K562 (cell line): Measurements from ENCODE around the gene FTSJ1. TPM values are rescaled to one million over a fixed set of nuclear protein-coding genes. Genes with fewer than 3 reads are reported as not detected.

ENCODE experiments used
- ARID1B ChIP-seq: fragments of 450-650 bp; IDR thresholded peaks from 2 replicates; pipeline ENCODE4 v1.6.1; 2016; ENCODE audit warnings: antibody characterized with exemption, mild to moderate bottlenecking, inconsistent platforms
- CBFA2T3 ChIP-seq: fragments of 450-650 bp; IDR thresholded peaks from 2 replicates; pipeline ENCODE4 v1.6.1; 2017
- CBFB ChIP-seq: sonication (generic); formaldehyde crosslinking; IDR thresholded peaks from 2 replicates; pipeline ENCODE4 v1.4.0; 2020; ENCODE audit warnings: mild to moderate bottlenecking, missing genetic modification reagents
- DDX20 ChIP-seq: fragments of 450-650 bp; IDR thresholded peaks from 2 replicates; pipeline ENCODE4 v1.6.1; 2016; ENCODE audit warnings: missing genetic modification characterization, low read depth, mild to moderate bottlenecking, missing compliant biosample characterization, moderate library complexity
- ESRRB ChIP-seq: fragments of 250-450 bp; sonication (Bioruptor Pico); IDR thresholded peaks from 2 replicates; pipeline ENCODE4 v1.5.0; 2020; ENCODE audit warnings: mild to moderate bottlenecking, moderate library complexity, borderline replicate concordance
- MYNN ChIP-seq, 2 experiments: sonication (generic); formaldehyde crosslinking in 1 of 2; IDR thresholded peaks; 2 replicates each; pipeline versions ENCODE4 v1.5.0 to v1.6.1; 2016 to 2020; ENCODE audit warnings: antibody characterized with exemption in 1 of 2, missing genetic modification reagents in 1 of 2
- SMAD1 ChIP-seq: fragments of 150-350 bp; IDR thresholded peaks from 2 replicates; pipeline ENCODE4 v1.6.1; 2014; ENCODE audit warnings: low read length, low read depth; ENCODE audit not compliant: partially characterized antibody
- SP2 ChIP-seq: IDR thresholded peaks from 2 replicates; pipeline ENCODE4 v1.6.1; 2011; ENCODE audit warnings: mild to moderate bottlenecking, low read depth, low read length, moderate library complexity; ENCODE audit not compliant: poor library complexity, severe bottlenecking; ENCODE audit errors: extremely low read depth
- THRB ChIP-seq: fragments of 450-650 bp; formaldehyde crosslinking; conservative IDR thresholded peaks from 2 replicates; pipeline ENCODE4 v1.4.0; 2022; ENCODE audit warnings: mild to moderate bottlenecking, missing genetic modification characterization
- ZBTB34 ChIP-seq: fragments of 250-450 bp; sonication (Bioruptor Pico); IDR thresholded peaks from 2 replicates; pipeline ENCODE4 v1.8.0; 2021; ENCODE audit warnings: mild to moderate bottlenecking, moderate library complexity
- ZBTB7A ChIP-seq: IDR thresholded peaks from 2 replicates; pipeline ENCODE4 v1.6.1; 2011; ENCODE audit warnings: low read depth, mild to moderate bottlenecking, low read length, moderate library complexity, borderline replicate concordance; ENCODE audit not compliant: control insufficient read depth
- polyA plus RNA-seq, 8 experiments: library from polyadenylated mRNA; depleted of rRNA in 4 of 8; stranded (reverse) in 5 of 8; unstranded in 3 of 8; fragments of >200 nt; fragmentation: Nextera tagmentation in 2 of 8; fragmentation: Illumina TruSeq in 1 of 8; extraction: Ambion mirVana in 2 of 8; extraction: Trizol in 1 of 8; gene quantifications; 2 replicates each; pipeline versions ENCODE4 v1.2.1 to v1.2.3, GENCODE V29; 2011 to 2014; ENCODE audit warnings: inconsistent platforms in 1 of 8, missing spikeins in 1 of 8
- total RNA-seq, 7 experiments: library from RNA; depleted of rRNA in 6 of 7; stranded (reverse); fragments of >200 nt in 6 of 7; fragmentation: Illumina TruSeq in 2 of 7; extraction: Trizol in 2 of 7; gene quantifications; 2 replicates each; pipeline versions ENCODE4 v1.2.1 to v1.2.3, GENCODE V29; 2011 to 2021; ENCODE audit warnings: low replicate concordance in 1 of 7
- TF ChIP-seq, protein P1 (sequence below): fragments of 450-650 bp; IDR thresholded peaks from 2 replicates; pipeline ENCODE4 v1.6.1; 2018; ENCODE audit not compliant: partially characterized antibody
- TF ChIP-seq, protein P2 (sequence below): fragments of 250-450 bp; sonication (Bioruptor Pico); IDR thresholded peaks from 2 replicates; pipeline ENCODE4 v1.5.0; 2021; ENCODE audit warnings: mild to moderate bottlenecking, moderate library complexity

FTSJ1 gene
- total and polyA plus RNA-seq, 9 of the 15 experiments (the other 6 are each of a cell fraction or from before 2014, with no cell fraction given) = 12.2 to 95.6 (median 71.6) TPM

GRCh38 chrX:48513670-48514069 lies 37.7 kb downstream of the FTSJ1 start (continued):
- TF ChIP-seq THRB (CRISPR knock-in tag) (no peak), CBFA2T3 (peak; percentile 42; the same call in 1 of the 2 replicates), ARID1B (0 out of 2 replicates have a peak, but pooled peaks have one; percentile 33), ZBTB7A (0 out of 2 replicates have a peak, but pooled peaks have one; percentile 4), DDX20 (tag) (no peak), MYNN (IDR thresholded peaks at IDR 0.05) (no peak), MYNN (CRISPR knock-in tag; IDR thresholded peaks at IDR 0.05) (no peak), CBFB (no peak), ZBTB34 (CRISPR knock-in tag) (no peak), ESRRB (no peak), SP2 (no peak), SMAD1 (no peak)
- TF ChIP-seq, protein P1, sequence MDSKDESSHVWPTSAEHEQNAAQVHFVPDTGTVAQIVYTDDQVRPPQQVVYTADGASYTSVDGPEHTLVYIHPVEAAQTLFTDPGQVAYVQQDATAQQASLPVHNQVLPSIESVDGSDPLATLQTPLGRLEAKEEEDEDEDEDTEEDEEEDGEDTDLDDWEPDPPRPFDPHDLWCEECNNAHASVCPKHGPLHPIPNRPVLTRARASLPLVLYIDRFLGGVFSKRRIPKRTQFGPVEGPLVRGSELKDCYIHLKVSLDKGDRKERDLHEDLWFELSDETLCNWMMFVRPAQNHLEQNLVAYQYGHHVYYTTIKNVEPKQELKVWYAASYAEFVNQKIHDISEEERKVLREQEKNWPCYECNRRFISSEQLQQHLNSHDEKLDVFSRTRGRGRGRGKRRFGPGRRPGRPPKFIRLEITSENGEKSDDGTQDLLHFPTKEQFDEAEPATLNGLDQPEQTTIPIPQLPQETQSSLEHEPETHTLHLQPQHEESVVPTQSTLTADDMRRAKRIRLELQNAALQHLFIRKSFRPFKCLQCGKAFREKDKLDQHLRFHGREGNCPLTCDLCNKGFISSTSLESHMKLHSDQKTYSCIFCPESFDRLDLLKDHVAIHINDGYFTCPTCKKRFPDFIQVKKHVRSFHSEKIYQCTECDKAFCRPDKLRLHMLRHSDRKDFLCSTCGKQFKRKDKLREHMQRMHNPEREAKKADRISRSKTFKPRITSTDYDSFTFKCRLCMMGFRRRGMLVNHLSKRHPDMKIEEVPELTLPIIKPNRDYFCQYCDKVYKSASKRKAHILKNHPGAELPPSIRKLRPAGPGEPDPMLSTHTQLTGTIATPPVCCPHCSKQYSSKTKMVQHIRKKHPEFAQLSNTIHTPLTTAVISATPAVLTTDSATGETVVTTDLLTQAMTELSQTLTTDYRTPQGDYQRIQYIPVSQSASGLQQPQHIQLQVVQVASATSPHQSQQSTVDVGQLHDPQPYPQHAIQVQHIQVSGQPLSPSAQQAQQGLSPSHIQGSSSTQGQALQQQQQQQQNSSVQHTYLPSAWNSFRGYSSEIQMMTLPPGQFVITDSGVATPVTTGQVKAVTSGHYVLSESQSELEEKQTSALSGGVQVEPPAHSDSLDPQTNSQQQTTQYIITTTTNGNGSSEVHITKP = no peak
- TF ChIP-seq, protein P2, sequence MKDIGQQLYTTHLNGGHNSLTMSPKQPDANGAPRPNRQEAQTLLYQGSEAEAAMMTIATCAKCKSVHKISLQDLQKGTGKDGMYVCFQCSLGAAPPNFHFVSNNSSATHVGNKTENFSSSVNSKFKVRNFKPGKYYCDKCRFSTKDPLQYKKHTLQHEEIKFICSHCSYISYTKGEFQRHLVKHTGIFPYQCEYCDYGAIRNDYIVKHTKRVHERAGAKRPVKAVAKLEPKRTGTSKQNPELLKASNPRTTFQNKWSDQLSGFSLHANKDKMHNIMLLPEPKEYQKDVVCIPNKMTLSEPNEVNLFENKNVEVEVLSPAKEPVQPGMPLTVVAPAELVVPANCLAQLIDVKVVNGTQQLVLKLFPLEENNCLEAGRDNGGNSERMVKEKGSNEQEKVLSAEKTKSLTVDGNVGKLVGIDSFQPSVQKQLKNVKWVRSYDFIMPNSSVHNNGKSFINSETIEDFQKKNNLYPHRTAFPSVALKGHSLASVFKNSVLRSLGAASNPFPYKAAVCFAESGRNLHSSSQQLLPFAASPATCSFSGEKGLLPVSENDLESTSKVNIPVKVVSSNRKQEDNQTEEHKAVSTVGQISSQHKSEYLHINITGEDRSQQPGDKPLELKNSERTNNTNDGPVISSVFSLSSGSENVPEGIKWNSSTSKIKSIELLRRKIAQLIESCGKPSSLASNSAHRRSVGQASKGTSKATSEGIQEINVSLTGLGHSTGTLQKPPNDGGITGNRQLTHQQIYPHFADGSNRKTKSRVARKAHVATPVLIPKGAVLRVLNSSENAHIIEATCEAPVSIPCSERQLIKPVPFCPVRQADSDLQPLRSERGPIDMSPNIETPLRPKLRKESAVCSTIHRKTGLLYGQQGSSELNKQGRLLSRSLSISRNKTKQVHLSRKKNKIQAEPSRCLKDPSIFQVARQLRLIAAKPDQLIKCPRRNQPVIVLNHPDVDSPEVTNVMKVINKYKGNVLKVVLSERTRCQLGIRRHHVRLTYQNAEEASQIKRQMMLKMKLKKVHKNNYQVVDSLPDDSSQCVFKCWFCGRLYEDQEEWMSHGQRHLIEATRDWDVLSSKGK (CRISPR knock-in tag) = no peak
